HEK293 (cell line): Measurements from ENCODE around the gene TMEM232.

Experiments used
- CTCF ChIA-PET: fragments of 350-600 bp; formaldehyde crosslinking; extraction: SDS; loops from one replicate; lab custom pipeline; 2021; ENCODE audit warnings: antibody characterized with exemption; lab: Yijun Ruan, JAX
- POLR2A ChIA-PET: fragments of 300-600 bp; formaldehyde crosslinking; extraction: SDS; loops from one replicate; lab custom pipeline; 2020; ENCODE audit warnings: antibody characterized with exemption, inconsistent platforms; lab: Yijun Ruan, JAX
- H3K27ac ChIP-seq: fragments of 200-500 bp; sonication (Bioruptor generic); 2 replicates; pipeline ENCODE4 v1.5.1; 2014; ENCODE audit warnings: low read depth, low read length, control low read depth, inconsistent platforms; ENCODE audit errors: extremely low read depth
- H3K36me3 ChIP-seq, 2 experiments: fragments of 200-500 bp in 1 of 2; sonication (Bioruptor generic) in 1 of 2; 1 replicate in 1 of 2; 2 replicates in 1 of 2; pipeline ENCODE4 v1.5.1; 2014 to 2017; ENCODE audit warnings: inconsistent platforms in 2 of 2, low read length in 2 of 2; ENCODE audit not compliant: control insufficient read depth in 2 of 2, insufficient read depth in 1 of 2
- H3K4me1 ChIP-seq: fragments of 200-500 bp; sonication (Bioruptor generic); 2 replicates; pipeline ENCODE4 v1.5.1; 2014; ENCODE audit warnings: mild to moderate bottlenecking, low read length, inconsistent platforms; ENCODE audit not compliant: control insufficient read depth, insufficient read depth
- H3K4me3 ChIP-seq: 2 replicates; pipeline ENCODE4 v1.5.1; 2011; ENCODE audit warnings: low read depth, mild to moderate bottlenecking, control low read depth, low read length, moderate library complexity
- H3K9me3 ChIP-seq: fragments of 200-500 bp; sonication (Bioruptor generic); 2 replicates; pipeline ENCODE4 v1.5.1; 2014; ENCODE audit warnings: low read depth, low read length, inconsistent platforms; ENCODE audit not compliant: control insufficient read depth, insufficient read depth
- BCL11A ChIP-seq: fragments of 450-650 bp; formaldehyde crosslinking; IDR thresholded peaks from 2 replicates; pipeline ENCODE4 v1.5.1; 2016; ENCODE audit warnings: low read depth, missing biosample characterization, missing genetic modification characterization
- CTCF ChIP-seq: fragments of 450-650 bp; formaldehyde crosslinking; IDR thresholded peaks from 2 replicates; pipeline ENCODE4 v1.5.1; 2016; ENCODE audit warnings: missing biosample characterization, missing genetic modification characterization
- GLIS2 ChIP-seq: fragments of 450-650 bp; formaldehyde crosslinking; IDR thresholded peaks from 2 replicates; pipeline ENCODE4 v1.5.1; 2016; ENCODE audit warnings: missing biosample characterization, missing genetic modification characterization
- KLF9 ChIP-seq: fragments of 450-650 bp; formaldehyde crosslinking; IDR thresholded peaks from 2 replicates; pipeline ENCODE4 v1.5.1; 2016; ENCODE audit warnings: missing biosample characterization, missing genetic modification characterization, low read depth
- MEIS1 ChIP-seq: sonication (generic); formaldehyde crosslinking; IDR thresholded peaks from 2 replicates; pipeline ENCODE4 v1.8.1; 2022; ENCODE audit warnings: missing genetic modification reagents, mild to moderate bottlenecking, borderline replicate concordance
- OSR2 ChIP-seq: fragments of 450-650 bp; formaldehyde crosslinking; IDR thresholded peaks from 2 replicates; pipeline ENCODE4 v1.5.1; 2016; ENCODE audit warnings: missing biosample characterization, missing genetic modification characterization
- PRDM4 ChIP-seq: fragments of 450-650 bp; formaldehyde crosslinking; IDR thresholded peaks from 2 replicates; pipeline ENCODE4 v1.5.1; 2017; ENCODE audit warnings: missing biosample characterization, missing genetic modification characterization
- RBAK ChIP-seq: fragments of 450-650 bp; formaldehyde crosslinking; IDR thresholded peaks from 2 replicates; pipeline ENCODE4 v1.5.1; 2016; ENCODE audit warnings: missing biosample characterization, missing genetic modification characterization
- SALL2 ChIP-seq: fragments of 450-650 bp; formaldehyde crosslinking; IDR thresholded peaks from 2 replicates; pipeline ENCODE4 v1.5.0; 2017; ENCODE audit warnings: missing biosample characterization, mild to moderate bottlenecking, missing genetic modification characterization, borderline replicate concordance
- SP3 ChIP-seq: fragments of 450-650 bp; formaldehyde crosslinking; IDR thresholded peaks from 2 replicates; pipeline ENCODE4 v1.5.1; 2016; ENCODE audit warnings: missing biosample characterization, missing genetic modification characterization
- SP7 ChIP-seq: fragments of 450-650 bp; formaldehyde crosslinking; IDR thresholded peaks from 2 replicates; pipeline ENCODE4 v1.5.1; 2016; ENCODE audit warnings: missing biosample characterization, missing genetic modification characterization
- TRIM28 ChIP-seq: IDR thresholded peaks from 2 replicates; pipeline ENCODE4 v1.6.1; 2011; ENCODE audit warnings: low read length, control low read depth, borderline replicate concordance
- ZBTB10 ChIP-seq: fragments of 450-650 bp; formaldehyde crosslinking; IDR thresholded peaks from 2 replicates; pipeline ENCODE4 v1.5.1; 2016; ENCODE audit warnings: missing biosample characterization, missing genetic modification characterization
- ZFHX2 ChIP-seq: fragments of 450-650 bp; formaldehyde crosslinking; conservative IDR thresholded peaks from 2 replicates; pipeline ENCODE4 v1.5.1; 2016; ENCODE audit warnings: missing biosample characterization, missing genetic modification characterization
- ZFP69B ChIP-seq: fragments of 450-650 bp; formaldehyde crosslinking; IDR thresholded peaks from 2 replicates; pipeline ENCODE4 v1.5.1; 2016; ENCODE audit warnings: missing biosample characterization, missing genetic modification characterization
- ZNF10 ChIP-seq: fragments of 450-650 bp; formaldehyde crosslinking; IDR thresholded peaks from 2 replicates; pipeline ENCODE4 v1.5.1; 2017; ENCODE audit warnings: missing biosample characterization, missing genetic modification characterization
- ZNF112 ChIP-seq: fragments of 450-650 bp; formaldehyde crosslinking; IDR thresholded peaks from 2 replicates; pipeline ENCODE4 v1.5.0; 2017; ENCODE audit warnings: missing biosample characterization, missing genetic modification characterization
- ZNF175 ChIP-seq: fragments of 450-650 bp; formaldehyde crosslinking; IDR thresholded peaks from 2 replicates; pipeline ENCODE4 v1.5.1; 2016; ENCODE audit warnings: missing biosample characterization, missing genetic modification characterization
- ZNF239 ChIP-seq: fragments of 450-650 bp; formaldehyde crosslinking; IDR thresholded peaks from 2 replicates; pipeline ENCODE4 v1.5.1; 2016; ENCODE audit warnings: missing biosample characterization, missing genetic modification characterization
- ZNF24 ChIP-seq: fragments of 450-650 bp; formaldehyde crosslinking; IDR thresholded peaks from 2 replicates; pipeline ENCODE4 v1.5.1; 2016; ENCODE audit warnings: missing biosample characterization, missing genetic modification characterization
- ZNF335 ChIP-seq: fragments of 450-650 bp; formaldehyde crosslinking; conservative IDR thresholded peaks from 2 replicates; pipeline ENCODE4 v1.5.1; 2016; ENCODE audit warnings: missing biosample characterization, missing genetic modification characterization
- ZNF366 ChIP-seq: fragments of 450-650 bp; formaldehyde crosslinking; conservative IDR thresholded peaks from 2 replicates; pipeline ENCODE4 v1.5.1; 2016; ENCODE audit warnings: missing biosample characterization, missing genetic modification characterization
- ZNF433 ChIP-seq: fragments of 450-650 bp; formaldehyde crosslinking; IDR thresholded peaks from 2 replicates; pipeline ENCODE4 v1.5.1; 2016; ENCODE audit warnings: missing biosample characterization, missing genetic modification characterization, low read depth
- ZNF501 ChIP-seq: fragments of 450-650 bp; formaldehyde crosslinking; IDR thresholded peaks from 2 replicates; pipeline ENCODE4 v1.5.1; 2016; ENCODE audit warnings: missing biosample characterization, missing genetic modification characterization
- ZNF529 ChIP-seq: fragments of 450-650 bp; formaldehyde crosslinking; IDR thresholded peaks from 2 replicates; pipeline ENCODE4 v1.5.1; 2017; ENCODE audit warnings: missing genetic modification characterization, missing biosample characterization; ENCODE audit not compliant: insufficient replicate concordance
- ZNF530 ChIP-seq: fragments of 450-650 bp; formaldehyde crosslinking; IDR thresholded peaks from 2 replicates; pipeline ENCODE4 v1.5.1; 2016; ENCODE audit warnings: low read depth, missing biosample characterization, missing genetic modification characterization
- ZNF660 ChIP-seq: fragments of 450-650 bp; IDR thresholded peaks from 2 replicates; pipeline ENCODE4 v1.5.1; 2018; ENCODE audit warnings: missing biosample characterization, mild to moderate bottlenecking, missing genetic modification characterization
- ZNF677 ChIP-seq: fragments of 450-650 bp; IDR thresholded peaks from 2 replicates; pipeline ENCODE4 v1.5.0; 2018; ENCODE audit warnings: missing biosample characterization, mild to moderate bottlenecking, missing genetic modification characterization, moderate library complexity
- ZNF776 ChIP-seq: fragments of 450-650 bp; formaldehyde crosslinking; IDR thresholded peaks from 2 replicates; pipeline ENCODE4 v1.5.0; 2017; ENCODE audit warnings: missing biosample characterization, missing genetic modification characterization, borderline replicate concordance
- ZSCAN23 ChIP-seq: fragments of 450-650 bp; formaldehyde crosslinking; IDR thresholded peaks from 2 replicates; pipeline ENCODE4 v1.5.1; 2016; ENCODE audit warnings: missing biosample characterization, missing genetic modification characterization

Gene TMEM232

GRCh38 chr5:110507972-110508371, 218.5 kb downstream of the TMEM232 start:
- ChIA-PET CTCF (no interaction called here), POLR2A (no interaction called here)
- TF ChIP-seq ZNF501 (tag by site-specific recombination) (no peak), TRIM28 (no peak), SALL2 (tag by site-specific recombination) (no peak), PRDM4 (tag by site-specific recombination) (no peak), ZNF366 (tag by site-specific recombination) (no peak), ZNF239 (tag by site-specific recombination) (no peak), ZNF335 (tag by site-specific recombination) (no peak), ZSCAN23 (no peak), OSR2 (no peak), ZNF112 (tag by site-specific recombination) (no peak), ZNF530 (tag by site-specific recombination) (no peak), SP7 (tag by site-specific recombination) (no peak), ZNF24 (tag by site-specific recombination) (no peak), ZNF776 (no peak), ZBTB10 (tag by site-specific recombination) (no peak), ZNF660 (no peak), ZFHX2 (no peak), GLIS2 (tag by site-specific recombination) (no peak), ZNF175 (tag by site-specific recombination) (no peak), ZNF677 (tag by site-specific recombination) (no peak)
- no peaks in the 10 kb centered on the region for H3K9me3 ChIP-seq
- H3K4me1 ChIP-seq, result no peaks in the 10 kb centered on the region
- H3K36me3 ChIP-seq, result no peaks in the 10 kb centered on the region
- H3K4me3 ChIP-seq, result no peak overlapping the region
- H3K27ac ChIP-seq, result no peak overlapping the region

GRCh38 chr5:110506378-110506777, 220.1 kb downstream of the TMEM232 start:
- no peaks in the 10 kb centered on the region for H3K4me1 ChIP-seq
- no peak overlapping the region for H3K4me3 ChIP-seq
- H3K36me3 ChIP-seq, result no peaks in the 10 kb centered on the region
- ChIA-PET CTCF (no interaction called here), POLR2A (no interaction called here)
- H3K9me3 ChIP-seq, result no peaks in the 10 kb centered on the region
- no peak overlapping the region for H3K27ac ChIP-seq
- no peak for TF ChIP-seq ZBTB10 (tag by site-specific recombination)
- no peak for TF ChIP-seq BCL11A
- no peak for TF ChIP-seq ZNF10 (tag by site-specific recombination)
- no peak for TF ChIP-seq ZNF433
- no peak for TF ChIP-seq ZFP69B (tag by site-specific recombination)
- no peak for TF ChIP-seq KLF9
- TF ChIP-seq CTCF (tag by site-specific recombination), result no peak
- TF ChIP-seq RBAK (tag by site-specific recombination), result no peak
- TF ChIP-seq MEIS1, result no peak
- TF ChIP-seq SP3 (tag by site-specific recombination), result no peak
- no peak for TF ChIP-seq ZNF529 (tag by site-specific recombination)
- no peak for TF ChIP-seq ZNF660
